PC-3 (cell line): ENCODE results near the gene OR4E2.
"Not testable (repeated sequence)": the region's sequence is repeated elsewhere in the genome, so short reads cannot be mapped to it uniquely, and the experiment has no call there.

ENCODE experiments used
- CTCF ChIP-seq: fragments of 300-600 bp; sonication (generic); conservative IDR thresholded peaks from 2 replicates; pipeline ENCODE4 v1.5.1; 2017; ENCODE audit warnings: antibody characterized with exemption, low read depth, mild to moderate bottlenecking, low read length
- EZH2phosphoT487 ChIP-seq: fragments of 300-600 bp; sonication (generic); IDR thresholded peaks from 2 replicates; pipeline ENCODE4 v1.6.1; 2018; ENCODE audit warnings: mild to moderate bottlenecking, antibody characterized with exemption, low read length, borderline replicate concordance

- TF ChIP-seq CTCF, EZH2phosphoT487: not testable (repeated sequence)
These were observed 44.0 kb downstream of the OR4E2 start for GRCh38 chr14:21697662-21698061.
